Measurements from ENCODE around the gene OGFR. TPM values are rescaled to one million over a fixed set of nuclear protein-coding genes. Genes with fewer than 3 reads are reported as not detected.

Gene OGFR
- total RNA-seq, 1 experiment from 2014 or later = 47.3 TPM

GRCh38 chr20:62787321-62787720, 17.3 kb upstream of the OGFR start:
- Histone ChIP-seq H3K4me1 (ENCODE audit: control insufficient read depth, insufficient read depth, low read length) (peaks cover 3% of the 10 kb centered on the region; the same call in 1 of the 2 replicates), H3K9me3 (ENCODE audit: control insufficient read depth, insufficient read depth, low read depth, low read length) (no peaks in the 10 kb centered on the region), H3K36me3 (ENCODE audit: control insufficient read depth, insufficient read depth, low read length) (no peaks in the 10 kb centered on the region), H3K4me3 (ENCODE audit: low read depth in 2 of 2, low read length in 2 of 2) (no peak overlapping the region), H3K27me3 (ENCODE audit: control insufficient read depth, insufficient read depth, low read length) (no peaks in the 10 kb centered on the region), H3K27ac (ENCODE audit: low read length) (no peak overlapping the region)
- TF ChIP-seq POLR2AphosphoS5 (IDR thresholded peaks at IDR 0.05; ENCODE audit: low read depth, low read length) = no peak
- no peak for TF ChIP-seq CTCF (IDR thresholded peaks at IDR 0.05)
- no peak for TF ChIP-seq SIN3A (IDR thresholded peaks at IDR 0.05; ENCODE audit: borderline replicate concordance, insufficient read depth, low read depth, low read length)
- no peak for TF ChIP-seq REST (IDR thresholded peaks at IDR 0.05; ENCODE audit: insufficient read depth in 1 of 2, low read depth in 2 of 2, low read length in 1 of 2)
- no peak for TF ChIP-seq TCF7L2 (IDR thresholded peaks at IDR 0.05; ENCODE audit: low read depth, low read length)
- no TSS peak for BruUV-seq (replicated peaks)
- ChIA-PET CTCF (interaction anchor here (0.6 kb wide), 1 partner anchor 123 kb away, joined by 4 read pairs; no protein-coding TSS in a partner anchor), POLR2A (no interaction called here)
- DNase-seq (ENCODE audit: low read depth, low spot score) = no peak
- intact Hi-C loops (cut with micrococcal nuclease; ENCODE audit: unreplicated experiment) = no loop called here
- no peak for ATAC-seq
- in situ Hi-C loops (cut with HindIII; ENCODE audit: low pct_unique_long_range_greater_than_20kb, low sequenced_read_pairs) = no loop called here

- in situ Hi-C loops (cut with HindIII; ENCODE audit: low pct_unique_long_range_greater_than_20kb, low sequenced_read_pairs) = no loop called here
- DNase-seq (ENCODE audit: low read depth, low spot score) (no peak), ATAC-seq (no peak)
- no peak overlapping the region for H3K4me3 ChIP-seq (ENCODE audit: low read depth in 2 of 2, low read length in 2 of 2)
- no peak overlapping the region for H3K27ac ChIP-seq (ENCODE audit: low read length)
- no TSS peak for BruUV-seq (replicated peaks)
- intact Hi-C loops (cut with micrococcal nuclease; ENCODE audit: unreplicated experiment) = no loop called here
- no peaks in the 10 kb centered on the region for H3K36me3 ChIP-seq (ENCODE audit: control insufficient read depth, insufficient read depth, low read length)
- peaks cover 3% of the 10 kb centered on the region; the same call in 1 of the 2 replicates for H3K4me1 ChIP-seq (ENCODE audit: control insufficient read depth, insufficient read depth, low read length)
- no peaks in the 10 kb centered on the region for H3K9me3 ChIP-seq (ENCODE audit: control insufficient read depth, insufficient read depth, low read depth, low read length)
- no peaks in the 10 kb centered on the region for H3K27me3 ChIP-seq (ENCODE audit: control insufficient read depth, insufficient read depth, low read length)
- TF ChIP-seq POLR2AphosphoS5 (IDR thresholded peaks at IDR 0.05; ENCODE audit: low read depth, low read length) (no peak), SIN3A (IDR thresholded peaks at IDR 0.05; ENCODE audit: borderline replicate concordance, insufficient read depth, low read depth, low read length) (no peak), TCF7L2 (IDR thresholded peaks at IDR 0.05; ENCODE audit: low read depth, low read length) (no peak)
- CTCF ChIA-PET = interaction anchor here (1.0 to 3.7 kb wide), 2 partner anchors 84 to 102 kb away, joined by 4 to 13 read pairs; no protein-coding TSS in a partner anchor
- POLR2A ChIA-PET = no interaction called here
These were observed 16.8 kb upstream of the OGFR start for GRCh38 chr20:62787866-62788265.

GRCh38 chr20:62788607-62789006, 16.0 kb upstream of the OGFR start:
- TF ChIP-seq SIN3A (IDR thresholded peaks at IDR 0.05; ENCODE audit: borderline replicate concordance, insufficient read depth, low read depth, low read length) = no peak
- no peak for TF ChIP-seq POLR2AphosphoS5 (IDR thresholded peaks at IDR 0.05; ENCODE audit: low read depth, low read length)
- Histone ChIP-seq H3K36me3 (ENCODE audit: control insufficient read depth, insufficient read depth, low read length) (no peaks in the 10 kb centered on the region), H3K9me3 (ENCODE audit: control insufficient read depth, insufficient read depth, low read depth, low read length) (no peaks in the 10 kb centered on the region), H3K4me1 (ENCODE audit: control insufficient read depth, insufficient read depth, low read length) (peaks cover 7% of the 10 kb centered on the region), H3K4me3 (ENCODE audit: low read depth in 2 of 2, low read length in 2 of 2) (no peak overlapping the region), H3K27ac (ENCODE audit: low read length) (no peak overlapping the region), H3K27me3 (ENCODE audit: control insufficient read depth, insufficient read depth, low read length) (no peaks in the 10 kb centered on the region)
- no TSS peak for BruUV-seq (replicated peaks)
- in situ Hi-C loops (cut with HindIII; ENCODE audit: low pct_unique_long_range_greater_than_20kb, low sequenced_read_pairs) = no loop called here
- POLR2A ChIA-PET = interaction anchor here (0.6 kb wide), 1 partner anchor 9 kb away, joined by 6 read pairs; no protein-coding TSS in a partner anchor
- intact Hi-C loops (cut with micrococcal nuclease; ENCODE audit: unreplicated experiment) = no loop called here
- CTCF ChIA-PET = interaction anchor here (1.0 to 3.7 kb wide), 2 partner anchors 85 to 103 kb away, joined by 4 to 13 read pairs; no protein-coding TSS in a partner anchor
- no peak for ATAC-seq
- no peak for DNase-seq (ENCODE audit: low read depth, low spot score)
